ENCODE measurements around the gene CBLC.
"Not testable (repeated sequence)": the region's sequence is repeated elsewhere in the genome, so short reads cannot be mapped to it uniquely, and the experiment has no call there.

Gene CBLC

DNA sequence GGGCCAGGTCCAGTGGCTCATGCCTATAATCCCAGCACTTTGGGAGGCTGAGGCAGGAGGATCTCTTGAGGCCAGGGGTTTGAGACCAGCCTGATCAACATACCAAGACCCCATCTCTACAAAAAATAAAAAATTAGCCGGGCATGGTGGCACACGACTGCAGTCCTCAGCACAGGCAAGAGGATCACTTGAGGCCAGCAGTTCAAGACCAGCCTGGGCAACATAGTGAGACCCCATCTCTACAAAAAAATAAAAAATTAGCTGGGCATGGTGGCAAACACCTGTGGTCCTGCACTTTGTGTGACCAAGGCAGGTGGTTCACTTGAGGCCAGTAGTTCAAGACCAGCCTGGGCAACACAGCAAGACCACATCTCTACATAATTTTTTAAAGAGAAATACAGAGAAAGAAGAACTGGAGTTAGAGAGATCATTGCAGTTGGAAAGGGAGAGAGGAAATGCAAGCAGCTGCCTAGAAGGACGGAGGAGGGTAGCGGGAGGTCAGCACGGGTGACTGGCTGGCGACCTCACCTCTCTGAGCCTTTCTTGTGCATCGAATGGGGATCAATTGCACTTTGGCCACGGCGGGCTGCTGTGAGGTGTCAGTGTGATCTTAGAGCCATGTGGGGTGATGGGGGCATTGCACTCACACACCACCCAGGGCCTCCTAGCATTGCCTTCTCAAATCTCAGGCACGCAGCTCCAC lies 45.1 kb downstream of the CBLC start:
- Histone ChIP-seq H3K27me3 (ENCODE audit: insufficient read depth, insufficient read length) (peaks cover 25% of the 10 kb centered on the region), H3K4me3 (ENCODE audit: insufficient read length, low read depth) (no peak overlapping the region)
- TF ChIP-seq ZNF274 (IDR thresholded peaks at IDR 0.05; ENCODE audit: low read depth, low read length) (no peak), SUZ12 (IDR thresholded peaks at IDR 0.05; ENCODE audit: extremely low read depth, insufficient read depth, insufficient read length) (no peak), YY1 (IDR thresholded peaks at IDR 0.05; ENCODE audit: insufficient read depth, insufficient read length) (no peak)

GRCh38 chr19:44823373-44823698 lies 45.6 kb downstream of the CBLC start:
- Histone ChIP-seq H3K9me3 (ENCODE audit: insufficient read depth, low read length) (no peaks in the 10 kb centered on the region), H3K9ac (ENCODE audit: insufficient read length, low read depth) (no peak overlapping the region), H3K4me1 (ENCODE audit: insufficient read depth, insufficient read length) (no peaks in the 10 kb centered on the region), H3K4me3 (ENCODE audit: insufficient read length, low read depth) (no peak overlapping the region), H3K36me3 (ENCODE audit: insufficient read depth, insufficient read length, low read length) (peaks cover 9% of the 10 kb centered on the region), H3K27me3 (ENCODE audit: insufficient read depth, insufficient read length) (peaks cover 25% of the 10 kb centered on the region)
- TF ChIP-seq ZNF274 (IDR thresholded peaks at IDR 0.05; ENCODE audit: low read depth, low read length): no peak
- no peak for TF ChIP-seq YY1 (IDR thresholded peaks at IDR 0.05; ENCODE audit: insufficient read depth, insufficient read length)
- TF ChIP-seq SUZ12 (IDR thresholded peaks at IDR 0.05; ENCODE audit: extremely low read depth, insufficient read depth, insufficient read length): no peak
- no peak for DNase-seq (ENCODE audit: low read depth, low spot score)

More for the DNA sequence above, 45.1 kb downstream of the CBLC start:
- no peak overlapping the region for H3K9ac ChIP-seq (ENCODE audit: insufficient read length, low read depth)
- H3K36me3 ChIP-seq (ENCODE audit: insufficient read depth, insufficient read length, low read length): peaks cover 10% of the 10 kb centered on the region
- no peaks in the 10 kb centered on the region for H3K9me3 ChIP-seq (ENCODE audit: insufficient read depth, low read length)
- no peak for DNase-seq (ENCODE audit: low read depth, low spot score)
- H3K4me1 ChIP-seq (ENCODE audit: insufficient read depth, insufficient read length): no peaks in the 10 kb centered on the region

GRCh38 chr19:44824761-44825160 lies 47.1 kb downstream of the CBLC start:
- Histone ChIP-seq H3K36me3 (ENCODE audit: insufficient read depth, insufficient read length, low read length) (peaks cover 3% of the 10 kb centered on the region), H3K4me1 (ENCODE audit: insufficient read depth, insufficient read length) (no peaks in the 10 kb centered on the region), H3K4me3 (ENCODE audit: insufficient read length, low read depth) (no peak overlapping the region), H3K27me3 (ENCODE audit: insufficient read depth, insufficient read length) (peaks cover 25% of the 10 kb centered on the region), H3K9me3 (ENCODE audit: insufficient read depth, low read length) (no peaks in the 10 kb centered on the region), H3K9ac (ENCODE audit: insufficient read length, low read depth) (no peak overlapping the region)
- no peak for DNase-seq (ENCODE audit: low read depth, low spot score)
- no peak for TF ChIP-seq YY1 (IDR thresholded peaks at IDR 0.05; ENCODE audit: insufficient read depth, insufficient read length)
- TF ChIP-seq SUZ12 (IDR thresholded peaks at IDR 0.05; ENCODE audit: extremely low read depth, insufficient read depth, insufficient read length): no peak
- TF ChIP-seq ZNF274 (IDR thresholded peaks at IDR 0.05; ENCODE audit: low read depth, low read length): no peak

GRCh38 chr19:44832875-44833274 lies 55.2 kb downstream of the CBLC start:
- not testable (repeated sequence) for H3K36me3 ChIP-seq (ENCODE audit: insufficient read depth, insufficient read length, low read length); H3K4me3 ChIP-seq (ENCODE audit: insufficient read length, low read depth); H3K4me1 ChIP-seq (ENCODE audit: insufficient read depth, insufficient read length); H3K9ac ChIP-seq (ENCODE audit: insufficient read length, low read depth); H3K27me3 ChIP-seq (ENCODE audit: insufficient read depth, insufficient read length); DNase-seq (ENCODE audit: low read depth, low spot score); H3K9me3 ChIP-seq (ENCODE audit: insufficient read depth, low read length)

- H3K4me3 ChIP-seq (ENCODE audit: insufficient read length, low read depth); H3K27me3 ChIP-seq (ENCODE audit: insufficient read depth, insufficient read length); H3K9me3 ChIP-seq (ENCODE audit: insufficient read depth, low read length); H3K4me1 ChIP-seq (ENCODE audit: insufficient read depth, insufficient read length); H3K9ac ChIP-seq (ENCODE audit: insufficient read length, low read depth); H3K36me3 ChIP-seq (ENCODE audit: insufficient read depth, insufficient read length, low read length); DNase-seq (ENCODE audit: low read depth, low spot score): not testable (repeated sequence)
Measured at GRCh38 chr19:44834399-44834798, 56.7 kb downstream of the CBLC start.

DNA sequence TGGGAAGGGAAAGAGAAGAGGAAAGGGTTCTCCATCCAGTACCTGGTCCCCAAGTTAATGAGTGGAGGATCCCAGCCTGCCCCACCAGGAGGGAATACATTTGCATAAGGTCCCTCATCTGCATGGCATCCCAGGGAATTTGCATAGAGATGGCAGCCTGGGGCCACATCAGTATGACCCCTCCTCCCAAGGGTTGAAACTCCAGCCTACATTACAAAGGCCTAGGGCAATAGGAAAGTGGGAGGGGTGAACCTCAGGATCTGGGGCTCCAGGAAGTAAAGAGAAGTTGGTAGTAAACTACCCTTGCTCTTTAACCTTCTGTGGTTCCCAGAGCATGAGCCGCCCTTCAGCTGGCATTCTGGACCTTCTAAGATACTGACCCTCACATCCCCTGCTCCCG lies 61.6 kb downstream of the CBLC start:
- Histone ChIP-seq H3K4me1 (ENCODE audit: insufficient read depth, insufficient read length) (no peaks in the 10 kb centered on the region), H3K9me3 (ENCODE audit: insufficient read depth, low read length) (no peaks in the 10 kb centered on the region), H3K9ac (ENCODE audit: insufficient read length, low read depth) (no peak overlapping the region), H3K36me3 (ENCODE audit: insufficient read depth, insufficient read length, low read length) (no peaks in the 10 kb centered on the region), H3K27me3 (ENCODE audit: insufficient read depth, insufficient read length) (peaks cover 3% of the 10 kb centered on the region), H3K4me3 (ENCODE audit: insufficient read length, low read depth) (no peak overlapping the region)
- DNase-seq (ENCODE audit: low read depth, low spot score): no peak
- TF ChIP-seq YY1 (IDR thresholded peaks at IDR 0.05; ENCODE audit: insufficient read depth, insufficient read length) (no peak), ZNF274 (IDR thresholded peaks at IDR 0.05; ENCODE audit: low read depth, low read length) (no peak), SUZ12 (IDR thresholded peaks at IDR 0.05; ENCODE audit: extremely low read depth, insufficient read depth, insufficient read length) (no peak)

GRCh38 chr19:44840811-44841210 lies 63.1 kb downstream of the CBLC start:
- Histone ChIP-seq H3K9ac (ENCODE audit: insufficient read length, low read depth) (no peak overlapping the region), H3K9me3 (ENCODE audit: insufficient read depth, low read length) (no peaks in the 10 kb centered on the region), H3K36me3 (ENCODE audit: insufficient read depth, insufficient read length, low read length) (no peaks in the 10 kb centered on the region), H3K27me3 (ENCODE audit: insufficient read depth, insufficient read length) (peaks cover 3% of the 10 kb centered on the region), H3K4me3 (ENCODE audit: insufficient read length, low read depth) (no peak overlapping the region), H3K4me1 (ENCODE audit: insufficient read depth, insufficient read length) (no peaks in the 10 kb centered on the region)
- DNase-seq (ENCODE audit: low read depth, low spot score): no peak
- no peak for TF ChIP-seq ZNF274 (IDR thresholded peaks at IDR 0.05; ENCODE audit: low read depth, low read length)

- Histone ChIP-seq H3K4me3 (ENCODE audit: insufficient read length, low read depth) (no peak overlapping the region), H3K36me3 (ENCODE audit: insufficient read depth, insufficient read length, low read length) (no peaks in the 10 kb centered on the region), H3K9ac (ENCODE audit: insufficient read length, low read depth) (no peak overlapping the region), H3K27me3 (ENCODE audit: insufficient read depth, insufficient read length) (peaks cover 2% of the 10 kb centered on the region), H3K4me1 (ENCODE audit: insufficient read depth, insufficient read length) (no peaks in the 10 kb centered on the region), H3K9me3 (ENCODE audit: insufficient read depth, low read length) (no peaks in the 10 kb centered on the region)
- no peak for TF ChIP-seq SUZ12 (IDR thresholded peaks at IDR 0.05; ENCODE audit: extremely low read depth, insufficient read depth, insufficient read length)
- TF ChIP-seq YY1 (IDR thresholded peaks at IDR 0.05; ENCODE audit: insufficient read depth, insufficient read length): no peak
- TF ChIP-seq ZNF274 (IDR thresholded peaks at IDR 0.05; ENCODE audit: low read depth, low read length): no peak
- DNase-seq (ENCODE audit: low read depth, low spot score): no peak
Measured at GRCh38 chr19:44841231-44841630, 63.5 kb downstream of the CBLC start.

Measured in NT2/D1 (cell line).